Gastroesophageal sphincter (tissue), 4 donors: ENCODE results near the gene MNAT1. TPM values are rescaled to one million over a fixed set of nuclear protein-coding genes. Genes with fewer than 3 reads are reported as not detected.

Experiments
- ATAC-seq: fragments of 150-250 bp; one replicate; pipeline ENCODE4 v1.9.1; 2016; ENCODE audit warnings: mild to moderate bottlenecking, moderate library complexity
- H3K27ac ChIP-seq, 4 donors: fragments of 200-600 bp; sonication (generic) in 3 of 4; 1 replicate in 3 of 4; 2 replicates in 1 of 4; pipeline ENCODE4 v1.5.1; 2016 to 2019
- H3K27me3 ChIP-seq: fragments of 200-600 bp; sonication (generic); one replicate; pipeline ENCODE4 v1.5.1; 2019
- H3K36me3 ChIP-seq, 2 donors: fragments of 200-600 bp; sonication (generic); one replicate each; pipeline ENCODE4 v1.5.1; 2019; ENCODE audit warnings: control low read depth in 1 of 2
- H3K4me1 ChIP-seq, 3 donors: fragments of 200-600 bp; sonication (generic); 1 replicate in 2 of 3; 2 replicates in 1 of 3; pipeline ENCODE4 v1.5.1; 2016 to 2019; ENCODE audit warnings: control low read depth in 2 of 3
- H3K4me3 ChIP-seq, 2 donors: fragments of 200-600 bp; sonication (generic); one replicate each; pipeline ENCODE4 v1.5.1; 2019; ENCODE audit warnings: mild to moderate bottlenecking in 1 of 2, moderate library complexity in 1 of 2
- H3K9me3 ChIP-seq, 3 donors: fragments of 200-600 bp; sonication (generic); one replicate each; pipeline ENCODE4 v1.5.1; 2017 to 2019; ENCODE audit warnings: control low read depth in 2 of 3
- CTCF ChIP-seq, 4 experiments: fragments of 200-600 bp in 2 of 4; fragments of 450-650 bp in 2 of 4; sonication (generic) in 1 of 4; IDR thresholded peaks; one replicate each; pipeline ENCODE4 v1.5.1; 2017 to 2019; ENCODE audit warnings: antibody characterized with exemption in 4 of 4, mild to moderate bottlenecking in 2 of 4, moderate library complexity in 2 of 4
- EP300 ChIP-seq: sonication (generic); formaldehyde crosslinking; IDR thresholded peaks from one replicate; pipeline ENCODE4 v1.6.1; 2017; ENCODE audit warnings: antibody characterized with exemption, mild to moderate bottlenecking
- POLR2A ChIP-seq, 2 donors: fragments of 450-650 bp; IDR thresholded peaks; one replicate each; pipeline ENCODE4 v1.6.1; 2017; ENCODE audit warnings: antibody characterized with exemption in 2 of 2, mild to moderate bottlenecking in 2 of 2, moderate library complexity in 1 of 2
- POLR2AphosphoS5 ChIP-seq: sonication (generic); formaldehyde crosslinking; IDR thresholded peaks from one replicate; pipeline ENCODE4 v1.6.1; 2017; ENCODE audit warnings: antibody characterized with exemption
- WGBS, 2 donors: methylation state at CpG; one replicate each; pipeline ENCODE4 v1.1.5; 2018; ENCODE audit warnings: low coverage in 1 of 2; 5-methylcytosine and 5-hydroxymethylcytosine counted together
- total RNA-seq, 4 donors: library from RNA; depleted of rRNA; stranded (reverse); fragments of >200 nt; gene quantifications; one replicate each; pipeline ENCODE4 v1.1.0, GENCODE V29; 2016

MNAT1 gene
- total RNA-seq, 4 donors from 2014 or later: 30.4 to 46.0 (median 42.8) TPM

GRCh38 chr14:60738843-60739508 lies 4.4 kb downstream of the MNAT1 start:
- H3K9me3 ChIP-seq: peaks cover 0 to 7% (median 0%) of the 10 kb centered on the region in 3 donors
- no peaks in the 10 kb centered on the region for H3K27me3 ChIP-seq
- no peak overlapping the region for H3K27ac ChIP-seq
- ATAC-seq: no peak
- peaks cover 6 to 37% (median 7%) of the 10 kb centered on the region in 3 donors for H3K4me1 ChIP-seq
- no peaks in the 10 kb centered on the region for H3K36me3 ChIP-seq
- no peak overlapping the region for H3K4me3 ChIP-seq
- TF ChIP-seq POLR2A (IDR thresholded peaks at IDR 0.05) (no peak), CTCF (IDR thresholded peaks at IDR 0.05) (no peak), POLR2AphosphoS5 (no peak), EP300 (no peak)
- WGBS, 2 donors: 79 to 80% methylated on average over 3 of the region's 4 CpGs

GRCh38 chr14:60744566-60744965 lies 10.0 kb downstream of the MNAT1 start:
- no peaks in the 10 kb centered on the region for H3K36me3 ChIP-seq
- H3K9me3 ChIP-seq: peaks cover 0 to 7% (median 0%) of the 10 kb centered on the region in 3 donors
- no peak overlapping the region for H3K27ac ChIP-seq
- H3K4me3 ChIP-seq: no peak overlapping the region
- TF ChIP-seq CTCF (IDR thresholded peaks at IDR 0.05) (no peak), POLR2AphosphoS5 (no peak), EP300 (no peak), POLR2A (IDR thresholded peaks at IDR 0.05) (no peak)
- ATAC-seq: no peak
- H3K4me1 ChIP-seq: no peaks in the 10 kb centered on the region
- H3K27me3 ChIP-seq: no peaks in the 10 kb centered on the region

- Histone ChIP-seq H3K36me3 (no peaks in the 10 kb centered on the region), H3K27me3 (no peaks in the 10 kb centered on the region), H3K27ac (no peak overlapping the region), H3K4me3 (no peak overlapping the region), H3K4me1 (peaks cover 0 to 7% (median 0%) of the 10 kb centered on the region in 3 donors), H3K9me3 (no peaks in the 10 kb centered on the region)
- no peak for TF ChIP-seq EP300
- TF ChIP-seq CTCF (IDR thresholded peaks at IDR 0.05): no peak
- TF ChIP-seq POLR2A (IDR thresholded peaks at IDR 0.05): no peak
- no peak for TF ChIP-seq POLR2AphosphoS5
- no peak for ATAC-seq
- 89 to 92% methylated on average over 5 to 7 of the region's 7 CpGs for whole genome bisulfite sequencing, 2 donors
Measured at GRCh38 chr14:60753264-60754119, 18.9 kb downstream of the MNAT1 start.

GRCh38 chr14:60756847-60757246 lies 22.3 kb downstream of the MNAT1 start:
- Histone ChIP-seq H3K4me3 (no peak overlapping the region), H3K27me3 (no peaks in the 10 kb centered on the region), H3K4me1 (peaks cover 0 to 32% (median 0%) of the 10 kb centered on the region in 3 donors), H3K9me3 (no peaks in the 10 kb centered on the region), H3K27ac (no peak overlapping the region), H3K36me3 (no peaks in the 10 kb centered on the region)
- 31 to 33% methylated on average over 1 of the region's 1 CpG for WGBS, 2 donors
- ATAC-seq: no peak
- no peak for TF ChIP-seq CTCF (IDR thresholded peaks at IDR 0.05)
- TF ChIP-seq EP300: no peak
- TF ChIP-seq POLR2A (IDR thresholded peaks at IDR 0.05): no peak
- no peak for TF ChIP-seq POLR2AphosphoS5

GRCh38 chr14:60757567-60758002 lies 23.0 kb downstream of the MNAT1 start:
- H3K27ac ChIP-seq: no peak overlapping the region
- WGBS, 2 donors: 71 to 87% methylated on average over 1 of the region's 1 CpG

More at GRCh38 chr14:60757567-60758002, 23.0 kb downstream of the MNAT1 start:
- Histone ChIP-seq H3K4me1 (peaks cover 0 to 32% (median 0%) of the 10 kb centered on the region in 3 donors), H3K4me3 (no peak overlapping the region), H3K9me3 (no peaks in the 10 kb centered on the region), H3K27me3 (no peaks in the 10 kb centered on the region), H3K36me3 (no peaks in the 10 kb centered on the region)
- TF ChIP-seq EP300 (no peak), POLR2A (IDR thresholded peaks at IDR 0.05) (no peak), POLR2AphosphoS5 (no peak), CTCF (IDR thresholded peaks at IDR 0.05) (no peak)
- no peak for ATAC-seq
